GM19467 (cell line): ENCODE measurements around the gene KLF9.

Experiments used
- ATAC-seq: cut with Tn5 transposase; IDR thresholded peaks from one replicate; pipeline ENCODE4 v1.9.1; 2021; ENCODE audit warnings: mild to moderate bottlenecking, moderate library complexity; ENCODE audit not compliant: unreplicated experiment

The KLF9 gene

GRCh38 chr9:70413799-70414775 lies at the start of gene KLF9:
KLF9 (minus strand) TSS chr9:70414657; CDS start chr9:70413363, 1,294 bp downstream.
- ATAC-seq, result peak; percentile 56

DNA sequence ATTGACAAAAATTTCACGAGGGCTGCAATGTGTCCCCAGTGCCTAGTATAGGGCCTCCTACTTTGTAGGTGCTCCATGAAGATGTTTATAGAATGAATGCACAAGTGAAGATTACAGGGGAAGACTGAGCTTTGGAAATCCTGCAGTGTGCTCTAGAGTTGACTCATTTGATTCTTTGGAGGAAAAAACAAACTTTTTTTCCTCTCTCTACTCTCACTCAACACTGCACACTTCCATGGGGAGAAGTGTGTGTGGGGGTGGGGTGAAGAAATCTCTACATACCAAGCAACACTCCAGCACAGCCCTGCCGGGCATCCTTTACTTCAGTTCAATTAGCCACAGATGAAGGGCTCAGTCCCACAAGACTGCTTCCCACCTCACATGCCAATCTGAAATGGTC lies 49.4 kb upstream of the KLF9 start:
- ATAC-seq, result no peak

GRCh38 chr9:70462300-70462699 lies 47.8 kb upstream of the KLF9 start:
- ATAC-seq, result no peak

DNA sequence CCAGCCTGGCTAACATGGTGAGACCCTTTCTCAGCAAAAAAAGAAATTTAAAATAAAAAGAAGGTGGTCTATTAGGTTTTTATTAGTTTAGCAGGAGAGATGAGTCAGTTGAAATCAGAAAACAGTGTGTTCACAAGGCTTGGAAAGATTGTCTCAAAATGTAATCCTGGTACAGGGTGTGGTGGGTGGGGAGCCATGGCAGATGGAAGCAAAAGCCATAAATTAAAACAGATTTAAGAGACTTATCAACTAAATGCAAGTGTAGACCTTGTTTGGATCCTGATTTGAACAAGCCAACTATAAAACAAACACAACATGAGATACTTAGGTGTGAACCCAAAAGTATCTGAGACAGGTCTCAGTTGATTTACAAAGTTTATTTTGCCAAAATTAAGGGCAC lies 42.8 kb upstream of the KLF9 start:
- no peak for ATAC-seq

DNA sequence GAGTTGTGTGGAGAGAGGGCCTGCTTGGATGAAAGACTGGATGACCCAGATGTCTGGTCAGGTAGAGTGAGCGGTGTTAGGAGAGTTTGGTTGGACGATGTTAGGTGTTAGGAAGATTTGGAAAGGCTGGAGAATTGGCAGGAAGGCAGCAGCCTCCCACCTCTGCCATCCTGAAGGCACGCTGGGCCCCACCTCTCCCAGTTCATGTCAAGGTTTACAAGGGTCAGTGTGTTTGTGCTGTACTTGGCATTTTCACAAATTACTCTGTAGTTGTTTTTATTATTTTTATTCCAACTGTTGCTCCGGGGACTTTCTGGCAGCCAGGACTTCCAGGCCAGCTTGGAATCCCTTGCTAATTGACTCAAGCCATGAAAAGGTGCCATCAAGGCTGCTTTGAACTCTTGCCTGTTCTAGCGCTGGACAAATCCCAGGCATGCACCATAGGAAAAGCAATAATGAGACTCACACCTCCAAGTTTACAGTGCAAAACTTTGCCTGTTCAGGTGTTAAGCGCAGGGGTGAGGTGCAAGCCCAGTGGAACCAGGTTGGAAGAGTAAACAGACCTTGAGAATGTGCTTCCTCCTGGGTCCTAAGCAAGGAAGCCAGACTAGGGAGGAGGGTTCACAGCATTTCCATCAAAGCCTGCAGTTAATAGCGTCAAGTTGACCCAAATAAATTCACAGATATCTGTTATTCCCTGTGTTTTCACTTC lies 41.7 kb upstream of the KLF9 start:
- no peak for ATAC-seq

DNA sequence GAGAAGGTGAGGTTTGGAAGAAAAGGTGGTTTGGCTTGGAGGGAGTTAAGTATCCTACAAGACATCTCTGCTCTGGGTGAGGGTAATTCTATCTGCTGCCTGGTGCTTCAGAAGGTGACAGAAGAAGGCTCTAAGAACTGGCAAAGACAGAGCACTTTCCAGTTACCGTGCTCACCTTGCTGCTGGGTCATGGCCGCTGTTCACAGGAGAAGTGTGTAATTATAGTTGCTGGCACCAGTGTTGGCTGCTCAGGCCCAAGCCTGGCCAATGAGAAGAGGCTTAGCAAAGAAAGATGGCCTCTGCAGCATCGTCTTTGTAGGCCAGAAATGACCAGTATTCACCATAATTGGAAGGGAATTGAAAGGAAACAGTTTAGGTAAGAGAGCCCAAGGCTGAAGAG lies 37.9 kb upstream of the KLF9 start:
- ATAC-seq, result no peak

GRCh38 chr9:70451765-70452164 lies 37.3 kb upstream of the KLF9 start:
- no peak for ATAC-seq

GRCh38 chr9:70450738-70451137 lies 36.3 kb upstream of the KLF9 start:
- ATAC-seq, result no peak

GRCh38 chr9:70449461-70449860 lies 35.0 kb upstream of the KLF9 start:
- ATAC-seq, result no peak

GRCh38 chr9:70448919-70449318 lies 34.5 kb upstream of the KLF9 start:
- no peak for ATAC-seq

DNA sequence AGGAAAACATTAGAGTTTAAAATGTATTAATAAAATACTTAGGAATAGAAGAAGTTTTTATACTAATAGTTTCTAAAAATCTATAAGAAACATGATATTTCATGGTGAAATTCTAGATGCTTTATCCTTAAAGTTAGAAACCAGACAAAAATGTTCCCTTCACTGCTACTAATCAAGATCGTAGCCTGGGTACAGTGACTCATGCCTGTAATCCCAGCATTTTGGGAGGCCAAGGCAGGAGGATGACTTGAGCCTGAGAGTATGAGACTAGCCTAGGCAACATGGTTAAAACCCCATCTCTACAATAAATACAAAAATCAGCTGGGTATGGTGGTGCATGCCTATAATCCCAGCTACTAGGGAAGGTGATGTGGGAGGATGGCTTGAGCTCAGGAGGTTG lies 30.4 kb upstream of the KLF9 start:
- ATAC-seq, result no peak

DNA sequence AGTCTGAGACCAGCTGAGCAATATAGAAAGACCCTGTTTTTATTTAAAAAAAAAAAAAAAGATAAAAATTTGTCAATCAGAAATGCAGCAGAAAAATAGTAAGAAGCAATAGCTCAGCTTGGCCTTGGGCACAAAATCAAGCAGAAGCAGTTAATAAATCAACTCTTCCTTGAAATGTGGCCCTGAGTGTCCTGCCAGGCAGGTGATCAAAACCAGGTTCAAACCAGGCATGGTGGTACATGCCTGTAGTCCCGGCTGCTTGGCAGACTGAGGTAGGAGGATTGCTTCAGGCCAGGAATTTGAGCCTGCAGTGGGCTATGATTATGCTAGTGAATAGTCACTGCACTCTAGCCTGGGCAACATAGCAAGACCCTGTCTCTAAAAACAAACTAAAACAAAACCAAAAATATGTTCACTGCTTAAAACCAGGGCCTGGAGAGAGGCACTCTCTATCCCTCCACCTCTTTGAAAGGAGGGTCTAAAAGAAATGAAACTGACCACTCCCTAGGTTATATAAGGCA lies 27.9 kb upstream of the KLF9 start:
- ATAC-seq, result no peak

DNA sequence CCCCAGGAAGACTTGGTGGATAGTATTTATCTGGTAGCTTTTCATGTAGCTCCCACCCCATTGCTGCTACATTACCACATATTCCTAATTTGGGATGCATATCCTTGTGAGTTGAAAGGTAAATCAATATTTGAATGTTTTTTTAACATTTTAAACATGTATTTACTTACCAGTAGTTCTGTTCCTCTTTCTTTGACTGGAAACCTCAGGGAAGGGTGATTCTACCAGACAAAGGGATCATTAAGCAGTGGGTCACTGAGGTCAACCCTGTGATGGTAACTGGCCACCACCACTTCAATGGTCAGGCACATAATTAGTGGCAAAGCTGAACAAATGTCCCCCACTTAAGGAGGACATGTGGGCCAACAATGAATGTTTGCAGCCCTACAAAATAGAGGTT lies 27.2 kb upstream of the KLF9 start:
- ATAC-seq, result no peak

DNA sequence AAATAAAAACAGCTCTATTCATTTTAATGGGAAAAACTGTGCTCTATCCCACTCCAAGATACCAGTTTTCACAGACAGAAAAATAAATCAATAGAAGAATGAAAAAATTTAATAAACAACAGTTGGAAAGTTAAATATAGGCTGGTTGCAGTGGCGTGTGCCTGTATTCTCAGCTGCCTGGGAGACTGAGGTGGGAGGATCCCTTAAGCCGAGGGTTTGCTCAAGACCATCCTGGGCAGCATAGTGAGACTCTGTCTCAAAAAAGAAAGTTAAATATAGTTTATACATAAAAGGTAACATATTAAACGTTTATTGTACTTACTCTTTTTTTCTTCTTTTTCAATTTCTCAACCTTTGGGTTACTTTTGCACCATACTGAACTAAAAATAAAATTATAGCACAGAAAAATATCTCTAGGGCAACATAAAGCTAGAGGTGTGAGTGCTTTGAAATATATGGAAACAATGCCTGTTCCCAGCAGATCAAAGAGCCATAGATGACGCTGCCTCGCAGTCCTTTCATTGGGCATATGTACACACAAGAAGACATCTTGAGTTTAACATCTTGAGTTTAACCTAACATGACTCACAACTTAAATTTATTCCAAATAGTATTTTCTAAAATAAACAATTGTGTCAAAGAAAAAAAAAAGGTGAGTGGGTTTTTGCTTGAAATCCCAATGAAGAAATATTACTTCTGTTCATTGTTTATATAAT lies 25.7 kb upstream of the KLF9 start:
- no peak for ATAC-seq

- no peak for ATAC-seq
Observed at GRCh38 chr9:70438341-70438928, 24.0 kb upstream of the KLF9 start.

GRCh38 chr9:70435948-70436347 lies 21.5 kb upstream of the KLF9 start:
- no peak for ATAC-seq

GRCh38 chr9:70429899-70430298 lies 15.4 kb upstream of the KLF9 start:
- ATAC-seq, result no peak

GRCh38 chr9:70428781-70429180 lies 14.3 kb upstream of the KLF9 start:
- no peak for ATAC-seq

- no peak for ATAC-seq
Observed at GRCh38 chr9:70427161-70427945, 12.9 kb upstream of the KLF9 start.

- ATAC-seq, result no peak
Observed at GRCh38 chr9:70425192-70425591, 10.7 kb upstream of the KLF9 start.
